ENCODE measurements around the gene JAML. TPM values are rescaled to one million over a fixed set of nuclear protein-coding genes. Genes with fewer than 3 reads are reported as not detected.

JAML gene
- total RNA-seq, 1 experiment from 2014 or later = not detected

DNA sequence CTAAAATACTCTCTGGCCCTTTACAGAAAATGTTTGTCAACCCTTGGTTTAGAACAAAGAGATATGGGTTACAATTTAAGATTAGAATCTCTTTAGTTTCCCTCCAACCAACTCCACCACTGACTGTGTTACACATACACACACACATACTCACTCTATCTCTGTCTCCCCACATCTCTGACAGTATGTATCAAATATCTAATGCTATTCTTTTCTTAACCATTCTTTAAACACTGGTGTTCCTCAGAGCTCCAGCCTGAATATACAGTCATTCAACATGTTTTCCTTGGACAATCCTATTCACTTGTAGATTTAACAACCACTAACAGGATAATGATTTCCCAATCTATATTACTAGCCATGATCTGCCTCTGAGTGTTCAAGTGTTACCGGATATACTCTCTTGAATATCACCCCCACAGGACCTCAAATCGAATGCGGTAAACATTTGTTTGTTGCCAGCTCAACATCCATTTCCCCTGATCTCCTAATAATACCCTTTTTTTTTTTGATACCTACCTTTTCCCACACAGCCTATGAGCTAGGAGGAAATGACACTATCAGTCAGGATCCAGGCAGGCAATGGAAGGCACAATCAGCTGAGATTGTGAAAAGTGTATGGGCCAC, 21.2 kb upstream of the JAML start:
- H3K36me3 ChIP-seq = no peaks in the 10 kb centered on the region
- H3K4me3 ChIP-seq = no peak overlapping the region
- no peak for DNase-seq
- no peak overlapping the region for H3K27ac ChIP-seq
- no peaks in the 10 kb centered on the region for H3K4me1 ChIP-seq
- no peaks in the 10 kb centered on the region for H3K9me3 ChIP-seq (replicated peaks)
- H3K27me3 ChIP-seq = no peaks in the 10 kb centered on the region

DNA sequence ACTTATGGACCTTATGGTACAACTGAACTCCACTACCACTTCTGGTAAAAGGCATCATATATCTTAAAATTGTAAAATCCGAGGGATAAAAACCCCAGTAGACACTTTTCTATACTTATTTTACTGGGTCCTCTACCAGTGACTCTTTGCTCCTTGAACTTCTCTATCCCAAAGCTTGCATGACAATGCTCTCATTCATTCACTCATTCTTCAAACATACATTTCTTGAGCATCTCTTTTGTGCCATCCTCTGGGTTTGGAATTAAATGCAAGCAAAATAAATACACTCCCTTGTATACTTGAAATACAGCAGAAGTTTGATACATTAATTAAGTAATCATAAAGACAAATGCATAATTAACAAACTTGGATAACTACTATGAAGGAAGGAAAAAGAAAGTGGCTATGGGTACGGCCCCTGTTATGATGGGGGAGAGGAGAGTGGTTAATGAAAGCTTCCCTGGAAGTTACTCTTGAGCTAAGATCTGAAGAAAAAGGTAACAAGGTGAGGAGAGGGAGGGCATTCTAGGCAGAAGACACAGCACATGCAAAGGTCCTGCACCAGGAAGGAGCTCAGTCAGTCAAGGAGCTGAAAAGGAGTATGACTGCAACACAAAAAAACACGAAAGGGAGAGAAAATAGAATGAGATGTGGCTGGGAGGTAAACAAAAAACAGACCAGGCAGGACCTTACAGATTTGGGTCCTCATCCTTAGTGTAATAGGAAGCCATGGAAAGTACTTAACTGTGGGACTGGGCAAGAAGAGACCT, 19.4 kb upstream of the JAML start:
- H3K9me3 ChIP-seq (replicated peaks) = no peaks in the 10 kb centered on the region
- H3K36me3 ChIP-seq = no peaks in the 10 kb centered on the region
- no peaks in the 10 kb centered on the region for H3K27me3 ChIP-seq
- no peak overlapping the region for H3K4me3 ChIP-seq
- no peaks in the 10 kb centered on the region for H3K4me1 ChIP-seq
- H3K27ac ChIP-seq = no peak overlapping the region
- DNase-seq = no peak

DNA sequence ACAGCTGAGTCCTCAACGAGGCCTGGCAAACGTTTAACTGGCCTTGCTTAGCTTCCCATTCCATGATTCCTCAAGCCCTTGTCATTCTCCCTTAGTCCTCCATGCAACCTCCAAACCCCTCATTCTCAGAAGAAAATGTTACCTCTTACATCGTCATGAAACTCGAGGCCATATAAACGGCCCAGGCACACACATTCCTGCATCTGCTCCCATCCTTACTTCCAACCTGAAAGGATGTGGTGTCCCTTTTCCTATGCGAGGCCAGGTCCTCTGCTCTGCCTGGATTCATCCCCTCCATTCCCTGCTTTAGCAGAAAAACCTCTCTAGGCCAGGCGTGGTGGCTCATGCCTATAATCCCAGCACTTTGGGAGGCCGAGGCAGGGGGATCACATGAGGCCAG, 18.4 kb upstream of the JAML start:
- Histone ChIP-seq H3K27me3 (no peaks in the 10 kb centered on the region), H3K4me1 (no peaks in the 10 kb centered on the region), H3K36me3 (no peaks in the 10 kb centered on the region), H3K27ac (no peak overlapping the region), H3K9me3 (replicated peaks) (no peaks in the 10 kb centered on the region), H3K4me3 (no peak overlapping the region)
- DNase-seq = no peak

DNA sequence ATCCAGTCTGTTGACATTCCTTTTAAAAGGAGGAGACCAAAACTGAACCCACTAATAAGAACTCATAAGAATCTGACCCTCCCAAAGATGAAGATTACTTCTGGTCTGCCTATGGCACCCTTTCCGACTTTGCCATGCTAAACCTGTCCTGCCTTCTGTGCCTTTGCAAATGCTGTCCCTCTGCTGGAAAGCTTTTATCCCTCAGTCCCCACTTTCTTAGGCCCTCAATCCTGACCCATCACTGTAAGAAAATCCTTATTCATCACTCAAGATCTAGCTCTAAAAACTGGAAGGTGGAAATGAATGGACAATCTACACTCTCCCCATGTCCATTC, 16.9 kb upstream of the JAML start:
- H3K4me1 ChIP-seq = no peaks in the 10 kb centered on the region
- H3K27me3 ChIP-seq = no peaks in the 10 kb centered on the region
- no peaks in the 10 kb centered on the region for H3K9me3 ChIP-seq (replicated peaks)
- H3K36me3 ChIP-seq = no peaks in the 10 kb centered on the region
- H3K27ac ChIP-seq = no peak overlapping the region
- no peak for DNase-seq
- H3K4me3 ChIP-seq = no peak overlapping the region

DNA sequence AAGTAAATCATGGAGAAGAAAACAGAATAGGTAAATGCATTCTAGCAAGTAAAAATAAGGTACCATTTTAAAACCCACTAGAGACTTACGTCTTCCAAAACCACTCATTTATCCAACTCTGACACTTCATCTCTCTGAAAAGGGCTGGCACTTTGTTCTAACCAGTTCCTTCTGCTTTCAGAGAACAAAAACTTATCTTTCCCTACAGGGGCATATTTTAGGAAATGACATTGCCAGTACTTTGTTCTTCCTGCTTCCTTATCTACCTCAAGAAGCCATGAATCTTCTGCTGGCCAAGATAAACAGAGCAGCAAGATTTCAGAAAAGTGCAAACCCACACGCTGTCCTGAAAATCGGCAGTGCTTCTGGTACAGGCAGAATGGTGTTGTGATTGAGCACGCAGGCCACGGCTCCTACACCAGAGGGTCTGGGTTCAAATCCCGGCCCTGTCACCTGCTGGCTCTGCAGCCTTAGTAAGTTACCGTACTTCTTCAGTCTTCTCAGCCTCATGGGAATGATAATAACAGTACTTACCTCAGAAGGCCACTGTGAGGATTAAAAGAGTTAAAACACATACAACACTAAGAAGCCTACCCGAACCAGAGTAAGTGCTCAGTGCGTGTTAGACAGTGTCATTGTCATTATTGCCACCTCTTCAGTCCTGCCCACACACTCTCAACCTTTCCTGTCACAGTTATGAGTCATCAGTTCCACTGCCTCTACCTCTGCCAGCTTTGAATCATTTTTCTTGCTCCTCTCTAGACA, 16.4 kb upstream of the JAML start:
- Histone ChIP-seq H3K4me3 (no peak overlapping the region), H3K4me1 (no peaks in the 10 kb centered on the region), H3K9me3 (replicated peaks) (no peaks in the 10 kb centered on the region), H3K27ac (no peak overlapping the region), H3K36me3 (no peaks in the 10 kb centered on the region), H3K27me3 (no peaks in the 10 kb centered on the region)
- DNase-seq = no peak

DNA sequence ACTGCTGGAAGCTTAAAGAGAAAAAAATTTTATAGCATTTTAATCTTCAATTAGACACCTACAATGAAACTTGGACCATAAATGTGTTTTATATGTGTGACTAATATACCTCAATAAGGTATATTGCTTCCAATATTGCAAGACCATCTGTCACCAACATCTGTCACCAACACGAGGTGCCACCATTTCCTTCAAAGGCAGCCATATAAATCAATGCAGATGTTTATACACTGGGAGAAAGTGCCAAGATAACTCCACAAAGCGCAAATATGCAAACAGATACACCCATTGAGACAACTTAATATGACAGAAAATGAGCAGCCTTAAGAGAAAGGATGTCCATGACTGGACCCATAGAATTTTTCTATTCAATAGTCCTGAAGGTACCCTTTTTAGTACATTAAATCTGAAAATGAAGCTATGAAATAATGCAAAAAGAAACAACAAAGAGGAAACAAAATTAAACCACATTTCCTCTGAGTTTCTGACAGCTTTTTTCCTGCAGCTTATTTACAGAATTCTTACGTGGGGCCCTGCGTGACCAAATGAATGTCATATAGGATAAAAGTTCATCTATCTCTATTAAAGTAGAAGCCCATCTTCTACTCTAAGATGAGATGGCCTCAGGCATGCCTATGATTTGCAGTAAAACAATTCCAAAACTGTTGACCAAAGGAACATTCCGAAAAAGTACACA, 14.8 kb upstream of the JAML start:
- H3K4me1 ChIP-seq = no peaks in the 10 kb centered on the region
- no peak overlapping the region for H3K4me3 ChIP-seq
- H3K9me3 ChIP-seq (replicated peaks) = no peaks in the 10 kb centered on the region
- no peak overlapping the region for H3K27ac ChIP-seq
- no peaks in the 10 kb centered on the region for H3K27me3 ChIP-seq
- DNase-seq = no peak
- H3K36me3 ChIP-seq = no peaks in the 10 kb centered on the region

DNA sequence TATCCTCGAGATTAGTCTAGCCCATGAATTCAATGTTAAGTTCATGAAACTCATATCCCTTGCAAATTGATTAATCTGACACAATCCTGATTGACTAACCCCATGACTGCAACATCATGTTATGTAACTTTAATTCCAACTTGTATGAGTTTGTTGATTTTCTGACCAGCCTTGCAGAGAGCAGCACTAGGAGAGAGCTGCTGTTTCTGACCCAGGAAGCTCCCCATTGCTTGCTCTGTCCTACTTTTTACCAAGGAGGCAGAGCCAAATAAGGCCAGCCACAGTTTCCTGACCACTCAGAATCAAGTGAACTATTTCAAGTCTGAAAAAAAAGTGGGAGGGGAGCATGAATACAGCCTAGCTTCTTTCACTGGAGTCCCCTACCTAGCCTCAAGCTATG, 14.1 kb upstream of the JAML start:
- Histone ChIP-seq H3K36me3 (no peaks in the 10 kb centered on the region), H3K27ac (no peak overlapping the region), H3K27me3 (no peaks in the 10 kb centered on the region), H3K4me3 (no peak overlapping the region), H3K9me3 (replicated peaks) (no peaks in the 10 kb centered on the region), H3K4me1 (no peaks in the 10 kb centered on the region)
- no peak for DNase-seq

DNA sequence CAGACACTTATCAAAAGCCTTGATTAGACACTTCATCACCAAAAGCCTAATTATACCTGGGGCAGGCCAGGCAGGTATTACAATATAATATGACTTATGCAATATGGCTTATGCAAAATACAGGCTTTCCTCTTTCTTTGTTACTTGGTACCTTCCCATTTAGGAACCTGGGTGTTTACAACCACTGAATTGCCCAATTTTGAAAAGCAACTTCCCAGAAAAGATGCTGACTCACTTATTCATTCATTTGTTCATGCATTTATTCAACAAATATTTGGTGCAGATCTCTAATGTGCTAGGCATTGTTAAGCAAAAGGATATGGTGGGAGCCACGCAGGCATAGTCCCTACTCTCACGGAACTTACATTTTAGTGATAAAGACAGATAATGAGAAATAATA, 13.6 kb upstream of the JAML start:
- no peak overlapping the region for H3K4me3 ChIP-seq
- H3K27ac ChIP-seq = no peak overlapping the region
- H3K4me1 ChIP-seq = no peaks in the 10 kb centered on the region
- H3K36me3 ChIP-seq = no peaks in the 10 kb centered on the region
- H3K9me3 ChIP-seq (replicated peaks) = no peaks in the 10 kb centered on the region
- no peak for DNase-seq
- H3K27me3 ChIP-seq = no peaks in the 10 kb centered on the region

DNA sequence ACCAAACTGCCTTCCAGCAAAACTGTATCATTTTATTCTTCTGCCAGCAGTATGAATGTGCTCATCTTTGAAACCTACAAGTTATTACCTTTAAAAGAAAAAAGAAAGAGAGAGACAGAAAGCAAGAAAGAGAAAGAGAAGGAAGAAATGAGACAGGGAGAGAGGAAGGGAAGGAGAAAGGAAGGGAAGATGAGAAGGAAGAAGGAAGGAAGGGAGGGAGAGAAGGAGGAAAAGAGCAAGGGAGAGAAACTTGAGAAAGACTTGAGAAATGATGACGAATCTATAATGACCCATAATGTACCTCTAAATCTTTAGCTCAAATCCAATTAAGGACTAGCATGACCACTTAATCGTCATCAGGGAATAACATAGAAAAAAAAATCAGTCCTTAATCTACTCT, 11.4 kb upstream of the JAML start:
- no peaks in the 10 kb centered on the region for H3K27me3 ChIP-seq
- no peak overlapping the region for H3K4me3 ChIP-seq
- no peaks in the 10 kb centered on the region for H3K4me1 ChIP-seq
- no peak overlapping the region for H3K27ac ChIP-seq
- no peak for DNase-seq
- no peaks in the 10 kb centered on the region for H3K36me3 ChIP-seq
- no peaks in the 10 kb centered on the region for H3K9me3 ChIP-seq (replicated peaks)

DNA sequence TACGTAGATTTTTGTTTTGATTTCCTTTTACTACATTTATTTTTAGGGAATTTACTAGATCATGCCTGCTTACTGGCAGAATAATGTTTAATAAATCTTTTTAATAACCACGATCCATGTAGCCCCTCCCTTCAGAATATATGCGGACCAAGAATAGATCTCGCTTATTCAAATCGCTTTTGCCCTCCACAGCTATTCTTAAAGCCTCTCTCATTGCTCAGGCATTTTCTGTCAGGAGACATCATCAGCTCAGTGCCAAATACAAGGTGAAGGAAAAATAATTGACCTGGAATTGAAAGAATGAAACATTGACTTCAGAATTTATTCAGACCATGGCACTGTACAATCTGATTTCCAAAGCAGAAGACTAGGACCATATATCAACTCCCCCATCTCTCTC, 10.0 kb upstream of the JAML start:
- no peak overlapping the region for H3K4me3 ChIP-seq
- no peaks in the 10 kb centered on the region for H3K36me3 ChIP-seq
- no peaks in the 10 kb centered on the region for H3K9me3 ChIP-seq (replicated peaks)
- no peaks in the 10 kb centered on the region for H3K27me3 ChIP-seq
- no peak for DNase-seq
- no peaks in the 10 kb centered on the region for H3K4me1 ChIP-seq
- no peak overlapping the region for H3K27ac ChIP-seq

DNA sequence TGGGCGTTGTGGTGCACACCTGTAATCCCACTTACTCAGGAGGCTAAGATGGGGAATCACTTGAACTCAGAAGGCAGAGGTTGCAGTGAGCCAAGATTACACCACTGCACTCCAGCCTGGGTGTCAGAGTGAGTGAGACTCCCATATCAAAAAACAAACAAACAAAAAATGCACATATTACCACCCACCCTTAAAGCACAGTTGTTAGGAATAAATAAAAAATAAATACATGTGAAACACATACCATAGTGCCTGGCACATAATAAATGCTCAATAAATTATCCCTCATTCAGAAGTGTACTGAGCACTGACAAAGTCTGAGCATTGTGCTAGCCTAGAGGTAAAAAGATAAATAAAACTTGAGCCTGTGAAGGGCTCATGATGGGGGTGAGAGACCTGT, 9.0 kb upstream of the JAML start:
- Histone ChIP-seq H3K4me3 (no peak overlapping the region), H3K9me3 (replicated peaks) (no peaks in the 10 kb centered on the region), H3K27me3 (no peaks in the 10 kb centered on the region), H3K27ac (no peak overlapping the region), H3K4me1 (no peaks in the 10 kb centered on the region), H3K36me3 (no peaks in the 10 kb centered on the region)
- no peak for DNase-seq

DNA sequence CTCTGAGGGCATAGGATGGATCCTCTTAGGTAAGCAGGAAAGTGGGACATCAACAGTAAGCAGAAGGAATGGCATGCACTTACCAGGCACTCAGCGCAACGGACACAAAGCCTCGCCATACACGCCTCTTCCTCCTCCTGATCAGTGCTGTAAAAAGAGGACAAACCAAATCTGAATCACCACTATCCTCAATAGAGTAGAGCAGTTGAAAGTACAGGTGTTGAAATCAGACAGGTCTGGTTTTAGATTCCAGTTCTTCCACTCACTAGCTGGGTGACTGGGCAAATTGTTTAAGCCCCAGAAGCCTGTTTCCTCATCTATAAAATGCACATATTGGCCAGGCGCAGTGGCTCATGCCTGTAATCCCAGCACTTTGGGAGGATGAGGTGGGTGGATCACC, 8.6 kb upstream of the JAML start:
- H3K27me3 ChIP-seq = no peaks in the 10 kb centered on the region
- H3K9me3 ChIP-seq (replicated peaks) = no peaks in the 10 kb centered on the region
- no peaks in the 10 kb centered on the region for H3K4me1 ChIP-seq
- H3K36me3 ChIP-seq = no peaks in the 10 kb centered on the region
- H3K4me3 ChIP-seq = no peak overlapping the region
- no peak overlapping the region for H3K27ac ChIP-seq
- DNase-seq = no peak

DNA sequence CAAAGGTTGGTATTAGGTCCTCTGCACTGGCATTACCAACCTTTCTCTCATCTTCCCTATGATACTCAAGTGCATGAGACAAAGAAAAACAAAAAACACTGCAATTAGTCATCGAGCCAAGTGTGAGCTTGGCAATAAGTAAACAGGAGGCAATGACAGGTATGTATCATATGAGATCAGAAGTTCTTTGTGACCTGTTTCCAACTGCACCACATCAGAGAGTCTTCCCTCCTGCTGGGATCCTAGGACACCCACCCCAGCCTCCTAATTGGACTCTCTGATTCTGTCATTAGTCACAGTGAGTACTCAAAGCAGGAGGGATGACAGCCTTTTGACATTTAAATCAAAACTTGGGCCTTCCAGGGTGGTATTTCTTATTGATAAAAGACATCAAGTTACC, 7.8 kb upstream of the JAML start:
- Histone ChIP-seq H3K27ac (no peak overlapping the region), H3K9me3 (replicated peaks) (no peaks in the 10 kb centered on the region)
- DNase-seq = no peak

DNA sequence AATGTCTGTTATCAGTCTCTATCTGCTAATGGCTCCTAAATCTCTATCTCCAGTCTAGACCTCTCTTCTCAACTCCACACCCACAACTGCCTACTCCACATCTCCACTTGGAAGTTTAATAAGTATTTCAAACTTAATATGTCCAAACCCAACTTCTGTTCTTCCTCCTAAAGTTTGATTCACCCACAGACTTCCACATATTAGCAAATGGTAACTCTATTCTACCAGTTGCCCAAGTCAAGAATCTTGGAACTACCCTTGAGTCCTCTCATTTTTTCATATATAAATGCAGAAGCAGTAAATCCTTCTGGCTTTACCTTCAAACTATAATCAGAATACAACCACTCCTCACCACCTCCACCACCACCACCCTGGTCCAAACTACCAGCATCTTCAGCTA, 6.7 kb upstream of the JAML start:
- Histone ChIP-seq H3K36me3 (no peaks in the 10 kb centered on the region), H3K27me3 (no peaks in the 10 kb centered on the region), H3K4me3 (no peak overlapping the region), H3K4me1 (no peaks in the 10 kb centered on the region), H3K9me3 (replicated peaks) (no peaks in the 10 kb centered on the region), H3K27ac (no peak overlapping the region)
- DNase-seq = no peak

More for the DNA sequence above, 7.8 kb upstream of the JAML start:
- Histone ChIP-seq H3K27me3 (no peaks in the 10 kb centered on the region), H3K4me3 (no peak overlapping the region), H3K36me3 (no peaks in the 10 kb centered on the region), H3K4me1 (no peaks in the 10 kb centered on the region)

DNA sequence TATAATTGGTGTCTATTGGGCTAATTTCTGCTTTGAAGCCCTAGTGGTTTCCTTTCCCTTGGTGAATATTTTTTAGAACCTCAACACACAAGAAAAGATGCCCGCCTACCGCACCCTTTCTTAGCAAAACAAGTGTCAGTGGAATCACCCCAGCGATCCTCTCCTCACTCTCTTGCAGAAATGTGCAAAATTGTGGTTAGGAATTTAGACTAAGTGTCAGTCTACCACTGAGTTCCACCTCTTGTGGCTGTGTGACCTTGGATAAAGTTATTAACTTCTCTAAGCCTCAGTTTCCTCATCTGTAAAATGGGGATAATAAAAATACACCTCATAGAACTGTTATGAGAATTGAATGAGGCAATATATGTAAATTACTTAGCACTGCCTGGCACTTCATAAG, 5.3 kb upstream of the JAML start:
- H3K9me3 ChIP-seq (replicated peaks) = no peaks in the 10 kb centered on the region
- no peak overlapping the region for H3K27ac ChIP-seq
- no peak for DNase-seq
- no peaks in the 10 kb centered on the region for H3K36me3 ChIP-seq
- no peak overlapping the region for H3K4me3 ChIP-seq
- H3K4me1 ChIP-seq = no peaks in the 10 kb centered on the region
- no peaks in the 10 kb centered on the region for H3K27me3 ChIP-seq

All from SJCRH30 (cell line).